Left ventricle myocardium inferior (tissue), 1 donor: Measurements from ENCODE around the gene SEMA5B. TPM values are rescaled to one million over a fixed set of nuclear protein-coding genes. Genes with fewer than 3 reads are reported as not detected.
A peak's percentile ranks its signal among the peaks of the same experiment; 100 is the strongest.

Source experiments
- DNase-seq: peaks from one replicate; pipeline ENCODE4 v3.0.0-alpha.2; 2020
- H3K27ac ChIP-seq: fragments of 200-600 bp; replicated peaks from 2 replicates; pipeline ENCODE4 v1.8.0; 2021
- H3K27me3 ChIP-seq: fragments of 200-600 bp; 2 replicates; pipeline ENCODE4 v1.8.0; 2021; ENCODE audit warnings: low read depth
- H3K36me3 ChIP-seq: fragments of 200-600 bp; 2 replicates; pipeline ENCODE4 v1.8.0; 2021
- H3K4me1 ChIP-seq: fragments of 200-600 bp; 2 replicates; pipeline ENCODE4 v1.8.0; 2021
- H3K4me3 ChIP-seq: fragments of 200-600 bp; 2 replicates; pipeline ENCODE4 v1.8.0; 2021; ENCODE audit warnings: mild to moderate bottlenecking, moderate library complexity
- H3K9me3 ChIP-seq: fragments of 200-600 bp; replicated peaks from 2 replicates; pipeline ENCODE4 v1.8.0; 2021
- CTCF ChIP-seq: fragments of 200-600 bp; IDR thresholded peaks from 2 replicates; pipeline ENCODE4 v1.8.0; 2021; ENCODE audit warnings: antibody characterized with exemption, mild to moderate bottlenecking, borderline replicate concordance
- intact Hi-C: fragments of 100-400 bp; cut with micrococcal nuclease; formaldehyde crosslinking; loops from one replicate; pipeline ENCODE4 v1.11.0; 2022
- total RNA-seq: library from RNA; stranded (reverse); fragmentation: NEBNext Ultra II Directional; extraction: Animal tissue kit (Norgen Biotek cat#: 25700); gene quantifications from one replicate; pipeline ENCODE4 v1.2.1, GENCODE V29; 2021
- donor health status: DM: no; HTN: yes; CAD: no; lungs with severe emphysema.

Gene SEMA5B
- total RNA-seq, 1 donor from 2014 or later, result 5.3 TPM

- no peak for TF ChIP-seq CTCF
- Histone ChIP-seq H3K36me3 (no peaks in the 10 kb centered on the region), H3K27ac (no peak overlapping the region), H3K9me3 (no peaks in the 10 kb centered on the region), H3K27me3 (no peaks in the 10 kb centered on the region), H3K4me1 (peaks cover 37% of the 10 kb centered on the region), H3K4me3 (no peak overlapping the region)
- DNase-seq, result no peak
- intact Hi-C loops, result loop anchor here (5.0 kb wide), 1 partner anchor 85 kb away; the partner anchor contains the start of gene SEMA5B
Measured at GRCh38 chr3:122942239-122942638, 85.3 kb downstream of the SEMA5B start.

- H3K9me3 ChIP-seq, result no peaks in the 10 kb centered on the region
- H3K36me3 ChIP-seq, result no peaks in the 10 kb centered on the region
- H3K4me1 ChIP-seq, result peaks cover 41% of the 10 kb centered on the region
- intact Hi-C loops, result loop anchor here (5.0 kb wide), 1 partner anchor 86 kb away; the partner anchor contains the start of gene SEMA5B
- no peaks in the 10 kb centered on the region for H3K27me3 ChIP-seq
- DNase-seq, result no peak
- peak; percentile 33 for TF ChIP-seq CTCF
- peak overlapping the region; percentile 61 for H3K27ac ChIP-seq
- H3K4me3 ChIP-seq, result no peak overlapping the region
Measured at GRCh38 chr3:122941228-122942206, 86.0 kb downstream of the SEMA5B start.

DNA sequence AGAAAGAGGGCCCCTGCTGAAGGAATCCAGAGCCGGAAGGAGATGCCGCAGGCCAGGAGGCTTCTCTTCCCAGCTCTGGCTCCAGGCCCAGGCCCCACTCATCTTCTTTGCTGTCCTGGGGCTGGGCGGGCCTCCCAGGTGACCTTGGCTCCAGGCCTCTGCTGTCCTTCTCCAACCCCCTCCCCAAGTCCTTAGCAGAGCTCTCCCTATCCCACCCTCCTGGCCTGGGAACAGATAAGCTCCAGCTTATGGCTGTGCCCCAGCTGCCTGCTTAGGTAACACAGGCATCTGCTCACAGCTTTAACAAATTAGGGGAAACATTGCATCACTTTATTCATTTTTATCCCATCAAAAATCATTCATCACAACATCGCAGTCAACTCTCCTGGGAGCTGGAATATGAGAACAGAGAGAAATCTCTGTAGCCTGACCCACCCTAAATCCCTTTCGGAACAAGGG, 86.9 kb downstream of the SEMA5B start:
- peaks cover 38% of the 10 kb centered on the region for H3K4me1 ChIP-seq
- peak; percentile 5 for TF ChIP-seq CTCF
- intact Hi-C loops, result loop anchor here (5.0 kb wide), 1 partner anchor 87 kb away; the partner anchor contains the start of gene SEMA5B
- no peak for DNase-seq
- H3K36me3 ChIP-seq, result no peaks in the 10 kb centered on the region
- H3K4me3 ChIP-seq, result no peak overlapping the region
- no peaks in the 10 kb centered on the region for H3K9me3 ChIP-seq
- peak overlapping the region; percentile 61 for H3K27ac ChIP-seq
- no peaks in the 10 kb centered on the region for H3K27me3 ChIP-seq

DNA sequence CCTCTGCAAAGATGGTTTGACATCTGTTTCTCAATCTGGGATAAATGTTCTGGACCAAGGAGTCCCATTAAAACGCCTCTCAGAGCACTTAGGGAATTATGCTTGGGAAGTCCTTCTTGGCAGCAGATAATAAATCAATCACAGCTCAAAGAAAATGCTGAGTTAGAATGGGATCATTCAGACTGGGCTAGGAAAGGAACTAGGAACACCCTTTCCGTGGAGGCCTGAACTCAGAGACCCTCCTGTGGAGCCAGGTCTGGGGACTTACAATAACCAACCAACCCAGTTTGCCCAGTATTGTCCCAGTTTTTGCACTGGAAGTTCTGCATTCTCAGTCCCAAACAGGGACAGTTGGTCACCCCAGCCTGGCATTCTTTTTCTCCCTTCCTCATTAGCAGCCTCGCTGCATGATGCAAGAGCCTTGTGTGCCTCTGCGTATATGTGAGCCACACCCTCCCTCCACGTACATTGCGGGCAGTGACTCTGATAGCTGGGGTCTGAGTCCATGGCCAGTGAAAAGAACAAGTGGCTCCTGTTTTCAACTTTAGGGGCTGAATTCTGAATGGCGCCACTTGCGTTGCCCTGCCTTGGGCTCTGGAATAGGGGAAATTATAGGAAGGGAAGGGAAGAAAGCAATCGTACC, 88.7 kb downstream of the SEMA5B start:
- no peak for DNase-seq
- H3K27me3 ChIP-seq, result no peaks in the 10 kb centered on the region
- H3K27ac ChIP-seq, result no peak overlapping the region

More for the DNA sequence above, 88.7 kb downstream of the SEMA5B start:
- H3K4me1 ChIP-seq, result peaks cover 31% of the 10 kb centered on the region
- H3K4me3 ChIP-seq, result no peak overlapping the region
- no peaks in the 10 kb centered on the region for H3K9me3 ChIP-seq
- H3K36me3 ChIP-seq, result no peaks in the 10 kb centered on the region
- intact Hi-C loops, result no loop called here
- TF ChIP-seq CTCF, result no peak
